ENCODE results near the gene CCR5.

Gene CCR5

GRCh38 chr3:46361408-46362283, 9.1 kb upstream of the CCR5 start (continued):
- TF ChIP-seq ZNF677 (tag by site-specific recombination; IDR thresholded peaks at IDR 0.05) (no peak), ZNF549 (tag by site-specific recombination; IDR thresholded peaks at IDR 0.05) (no peak), ZBTB1 (tag by site-specific recombination; IDR thresholded peaks at IDR 0.05) (no peak), ZSCAN5A (tag by site-specific recombination; IDR thresholded peaks at IDR 0.05) (no peak), ZNF202 (tag by site-specific recombination; IDR thresholded peaks at IDR 0.05; ENCODE audit: borderline replicate concordance) (no peak), ZNF155 (tag by site-specific recombination; IDR thresholded peaks at IDR 0.05) (no peak), ZNF366 (tag by site-specific recombination; conservative IDR thresholded peaks at IDR 0.05) (no peak), SCRT1 (tag by site-specific recombination; IDR thresholded peaks at IDR 0.05; ENCODE audit: borderline replicate concordance) (no peak), ZNF548 (tag by site-specific recombination; IDR thresholded peaks at IDR 0.05) (no peak), ZNF792 (tag by site-specific recombination; IDR thresholded peaks at IDR 0.05) (no peak), ZNF747 (tag by site-specific recombination; IDR thresholded peaks at IDR 0.05) (no peak), SP7 (tag by site-specific recombination; IDR thresholded peaks at IDR 0.05) (peak; percentile 75), ZBTB17 (tag by site-specific recombination; IDR thresholded peaks at IDR 0.05) (peak; percentile 86), PRDM4 (tag by site-specific recombination; IDR thresholded peaks at IDR 0.05) (peak; percentile 97), ZNF510 (tag by site-specific recombination; IDR thresholded peaks at IDR 0.05; ENCODE audit: insufficient replicate concordance) (no peak), MYNN (tag by site-specific recombination; IDR thresholded peaks at IDR 0.05; ENCODE audit: borderline replicate concordance) (no peak), ZNF785 (tag by site-specific recombination; IDR thresholded peaks at IDR 0.05) (0 out of 2 replicates have a peak, but pooled peaks have one; percentile 33), KLF9 (tag by site-specific recombination; IDR thresholded peaks at IDR 0.05; ENCODE audit: low read depth) (no peak), ZNF664 (tag by site-specific recombination; IDR thresholded peaks at IDR 0.05) (peak; percentile 32; the same call in 1 of the 2 replicates), ZNF248 (tag by site-specific recombination; IDR thresholded peaks at IDR 0.05) (no peak), ZEB2 (tag by site-specific recombination; IDR thresholded peaks at IDR 0.05) (peak; percentile 62; the same call in 1 of the 2 replicates), BCL11A (tag by site-specific recombination; IDR thresholded peaks at IDR 0.05; ENCODE audit: low read depth) (no peak), ZNF658 (tag by site-specific recombination; IDR thresholded peaks at IDR 0.05) (no peak), SETDB1 (IDR thresholded peaks at IDR 0.05; ENCODE audit: insufficient read length, low read length) (no peak), ZNF561 (tag by site-specific recombination; IDR thresholded peaks at IDR 0.05; ENCODE audit: borderline replicate concordance) (0 out of 2 replicates have a peak, but pooled peaks have one; percentile 14), ZNF133 (tag by site-specific recombination; IDR thresholded peaks at IDR 0.05) (no peak), ZBTB20 (tag by site-specific recombination; IDR thresholded peaks at IDR 0.05) (no peak), ZBTB48 (tag by site-specific recombination; IDR thresholded peaks at IDR 0.05) (no peak), OSR2 (tag by site-specific recombination; IDR thresholded peaks at IDR 0.05) (no peak), IKZF3 (tag by site-specific recombination; IDR thresholded peaks at IDR 0.05) (peak; percentile 41; the same call in 1 of the 2 replicates), ZNF223 (tag by site-specific recombination; IDR thresholded peaks at IDR 0.05) (no peak)
- TF ChIP-seq, protein P1, sequence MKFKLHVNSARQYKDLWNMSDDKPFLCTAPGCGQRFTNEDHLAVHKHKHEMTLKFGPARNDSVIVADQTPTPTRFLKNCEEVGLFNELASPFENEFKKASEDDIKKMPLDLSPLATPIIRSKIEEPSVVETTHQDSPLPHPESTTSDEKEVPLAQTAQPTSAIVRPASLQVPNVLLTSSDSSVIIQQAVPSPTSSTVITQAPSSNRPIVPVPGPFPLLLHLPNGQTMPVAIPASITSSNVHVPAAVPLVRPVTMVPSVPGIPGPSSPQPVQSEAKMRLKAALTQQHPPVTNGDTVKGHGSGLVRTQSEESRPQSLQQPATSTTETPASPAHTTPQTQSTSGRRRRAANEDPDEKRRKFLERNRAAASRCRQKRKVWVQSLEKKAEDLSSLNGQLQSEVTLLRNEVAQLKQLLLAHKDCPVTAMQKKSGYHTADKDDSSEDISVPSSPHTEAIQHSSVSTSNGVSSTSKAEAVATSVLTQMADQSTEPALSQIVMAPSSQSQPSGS (tag by site-specific recombination; IDR thresholded peaks at IDR 0.05; ENCODE audit: low read depth): peak; percentile 65; the same call in 1 of the 2 replicates
- TF ChIP-seq, protein P2, sequence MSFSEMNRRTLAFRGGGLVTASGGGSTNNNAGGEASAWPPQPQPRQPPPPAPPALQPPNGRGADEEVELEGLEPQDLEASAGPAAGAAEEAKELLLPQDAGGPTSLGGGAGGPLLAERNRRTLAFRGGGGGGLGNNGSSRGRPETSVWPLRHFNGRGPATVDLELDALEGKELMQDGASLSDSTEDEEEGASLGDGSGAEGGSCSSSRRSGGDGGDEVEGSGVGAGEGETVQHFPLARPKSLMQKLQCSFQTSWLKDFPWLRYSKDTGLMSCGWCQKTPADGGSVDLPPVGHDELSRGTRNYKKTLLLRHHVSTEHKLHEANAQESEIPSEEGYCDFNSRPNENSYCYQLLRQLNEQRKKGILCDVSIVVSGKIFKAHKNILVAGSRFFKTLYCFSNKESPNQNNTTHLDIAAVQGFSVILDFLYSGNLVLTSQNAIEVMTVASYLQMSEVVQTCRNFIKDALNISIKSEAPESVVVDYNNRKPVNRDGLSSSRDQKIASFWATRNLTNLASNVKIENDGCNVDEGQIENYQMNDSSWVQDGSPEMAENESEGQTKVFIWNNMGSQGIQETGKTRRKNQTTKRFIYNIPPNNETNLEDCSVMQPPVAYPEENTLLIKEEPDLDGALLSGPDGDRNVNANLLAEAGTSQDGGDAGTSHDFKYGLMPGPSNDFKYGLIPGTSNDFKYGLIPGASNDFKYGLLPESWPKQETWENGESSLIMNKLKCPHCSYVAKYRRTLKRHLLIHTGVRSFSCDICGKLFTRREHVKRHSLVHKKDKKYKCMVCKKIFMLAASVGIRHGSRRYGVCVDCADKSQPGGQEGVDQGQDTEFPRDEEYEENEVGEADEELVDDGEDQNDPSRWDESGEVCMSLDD (tag by site-specific recombination; IDR thresholded peaks at IDR 0.05): no peak
